Karpas-422 (cell line): ENCODE results near the gene ZSCAN5A. TPM values are rescaled to one million over a fixed set of nuclear protein-coding genes. Genes with fewer than 3 reads are reported as not detected.
A peak's percentile ranks its signal among the peaks of the same experiment; 100 is the strongest.
"Not testable (repeated sequence)": the region's sequence is repeated elsewhere in the genome, so short reads cannot be mapped to it uniquely, and the experiment has no call there.

ENCODE experiments used
- DNase-seq: peaks from one replicate; pipeline ENCODE4 v3.0.0-alpha.2; 2015
- H2AFZ ChIP-seq: fragments of 200-600 bp; sonication (generic); 2 replicates; pipeline ENCODE4 v1.6.1; 2014; ENCODE audit warnings: antibody characterized with exemption, low read length, mixed read lengths
- H3K27ac ChIP-seq: fragments of 200-600 bp; sonication (generic); 2 replicates; pipeline ENCODE4 v1.5.1; 2014; ENCODE audit warnings: mild to moderate bottlenecking, low read length, moderate library complexity
- H3K27me3 ChIP-seq: fragments of 200-600 bp; sonication (generic); 2 replicates; pipeline ENCODE4 v1.6.1; 2014; ENCODE audit warnings: low read length, mixed read lengths
- H3K36me3 ChIP-seq: fragments of 200-600 bp; sonication (generic); 2 replicates; pipeline ENCODE4 v1.6.1; 2014; ENCODE audit warnings: low read length, mixed read lengths; ENCODE audit not compliant: insufficient read depth
- H3K4me1 ChIP-seq: fragments of 200-600 bp; sonication (generic); 2 replicates; pipeline ENCODE4 v1.6.1; 2014; ENCODE audit warnings: mild to moderate bottlenecking, low read length, mixed read lengths
- H3K4me2 ChIP-seq: fragments of 200-600 bp; sonication (generic); 2 replicates; pipeline ENCODE4 v1.6.1; 2014; ENCODE audit warnings: low read length, low read depth, mild to moderate bottlenecking; ENCODE audit not compliant: poor library complexity, severe bottlenecking
- H3K4me3 ChIP-seq: fragments of 200-600 bp; sonication (generic); 2 replicates; pipeline ENCODE4 v1.5.1; 2014; ENCODE audit warnings: mild to moderate bottlenecking, antibody characterized with exemption, low read length, mixed read lengths
- H3K79me2 ChIP-seq: fragments of 200-600 bp; sonication (generic); 2 replicates; pipeline ENCODE4 v1.6.1; 2014; ENCODE audit warnings: mild to moderate bottlenecking, low read length, mixed read lengths
- H3K9ac ChIP-seq: fragments of 200-600 bp; sonication (generic); 2 replicates; pipeline ENCODE4 v1.6.0; 2014; ENCODE audit warnings: low read length
- H3K9me2 ChIP-seq: fragments of 200-600 bp; sonication (generic), shearing (Covaris generic); replicated peaks from 2 replicates; pipeline ENCODE4 v1.6.0; 2014; ENCODE audit warnings: mild to moderate bottlenecking, low read length, moderate library complexity; ENCODE audit not compliant: insufficient read depth
- H3K9me3 ChIP-seq: fragments of 300-700, 200-600 bp; sonication (generic); 2 replicates; pipeline ENCODE4 v1.6.1; 2014; ENCODE audit warnings: low read length, mixed read lengths
- H4K20me1 ChIP-seq: fragments of 200-600 bp; sonication (generic); 2 replicates; pipeline ENCODE4 v1.6.1; 2014; ENCODE audit warnings: mild to moderate bottlenecking, antibody characterized with exemption, low read length, low read depth; ENCODE audit not compliant: insufficient read depth
- total RNA-seq: library from RNA; depleted of rRNA; stranded (reverse); fragments of >200 nt; shearing (Covaris generic); gene quantifications from 2 replicates; pipeline ENCODE4 v1.2.3, GENCODE V29; 2014; ENCODE audit warnings: low replicate concordance

ZSCAN5A gene
- total RNA-seq, 1 experiment from 2014 or later: 14.4 TPM

DNA sequence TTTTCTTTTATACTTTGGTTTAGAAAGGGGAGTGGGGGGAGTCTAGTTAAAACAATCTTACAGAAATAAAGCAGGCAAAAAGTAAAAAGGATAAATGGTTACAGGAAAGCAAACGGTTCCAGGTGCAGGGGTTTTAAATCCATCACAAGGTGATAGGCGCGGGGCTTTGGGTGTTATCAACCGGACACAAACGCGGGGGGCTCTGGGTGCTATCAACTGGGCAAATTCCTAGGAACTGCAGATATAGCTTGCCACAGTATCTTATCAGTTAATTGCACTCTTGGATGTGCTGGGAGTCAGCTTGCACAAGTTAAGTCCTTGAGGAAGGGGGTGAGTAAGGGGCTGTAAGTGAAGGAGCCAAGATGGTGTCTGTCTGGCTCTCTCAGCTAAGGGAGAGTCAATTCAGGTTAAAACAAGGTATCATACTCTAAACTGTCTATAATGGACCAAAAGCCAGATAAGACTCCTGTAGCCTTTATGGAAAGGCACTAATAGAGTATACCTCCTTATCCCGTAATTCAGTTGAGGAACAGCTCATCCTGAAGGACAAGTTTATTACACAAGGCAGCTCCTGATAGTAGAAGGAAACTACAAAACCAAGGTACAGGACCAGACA is 32.6 kb upstream of the ZSCAN5A start:
- Histone ChIP-seq H2AFZ (no peak overlapping the region), H3K9me3 (peaks cover 4% of the 10 kb centered on the region), H3K9me2 (no peaks in the 10 kb centered on the region), H3K4me2 (no peak overlapping the region), H4K20me1 (no peaks in the 10 kb centered on the region), H3K4me1 (no peaks in the 10 kb centered on the region), H3K27me3 (peaks cover 4% of the 10 kb centered on the region; the same call in 1 of the 2 replicates), H3K27ac (no peak overlapping the region), H3K4me3 (no peak overlapping the region), H3K79me2 (no peaks in the 10 kb centered on the region), H3K9ac (no peak overlapping the region), H3K36me3 (no peaks in the 10 kb centered on the region)
- DNase-seq: no peak

DNA sequence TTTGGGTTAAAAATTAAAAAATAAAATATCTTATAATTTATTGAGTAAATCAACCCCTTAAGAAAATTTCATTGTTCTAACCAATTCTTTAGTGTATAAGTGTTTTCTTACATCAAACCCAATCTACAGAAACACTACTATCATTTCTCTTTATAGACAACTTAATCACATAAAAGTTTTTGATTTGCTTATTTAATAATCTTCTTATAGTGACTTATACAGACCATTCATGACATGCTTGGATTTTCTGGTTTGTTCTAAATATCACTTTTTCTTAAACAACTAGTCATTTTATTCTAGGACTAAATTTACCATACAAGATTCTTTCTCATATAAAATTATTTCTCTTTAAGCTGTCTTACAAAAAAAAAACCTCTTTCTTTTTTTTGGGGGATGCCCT is 27.3 kb upstream of the ZSCAN5A start:
- Histone ChIP-seq H3K36me3 (no peaks in the 10 kb centered on the region), H3K4me2 (no peak overlapping the region), H3K4me1 (peaks cover 15% of the 10 kb centered on the region), H2AFZ (no peak overlapping the region), H3K27ac (no peak overlapping the region), H3K27me3 (peaks cover 15% of the 10 kb centered on the region; the same call in 1 of the 2 replicates), H3K9me2 (no peaks in the 10 kb centered on the region), H3K4me3 (no peak overlapping the region), H3K9me3 (peaks cover 14% of the 10 kb centered on the region), H4K20me1 (no peaks in the 10 kb centered on the region), H3K79me2 (no peaks in the 10 kb centered on the region), H3K9ac (no peak overlapping the region)
- no peak for DNase-seq

DNA sequence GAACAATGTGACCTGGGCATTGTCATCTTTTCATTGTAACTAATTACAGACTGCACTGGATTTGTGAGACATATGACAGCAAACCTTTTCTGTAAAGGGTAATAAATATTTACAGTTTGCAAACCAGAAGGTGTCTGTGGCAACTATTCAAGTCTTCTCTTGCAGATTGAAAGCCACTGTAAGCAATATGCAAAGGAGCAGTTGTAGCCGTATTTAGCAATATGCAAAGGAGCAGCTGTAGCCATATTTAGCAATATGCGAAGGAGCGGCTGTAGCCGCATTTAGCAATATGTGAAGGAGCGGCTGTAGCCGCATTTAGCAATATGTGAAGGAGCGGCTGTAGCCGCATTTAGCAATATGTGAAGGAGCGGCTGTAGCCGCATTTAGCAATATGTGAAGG is 24.4 kb upstream of the ZSCAN5A start:
- not testable (repeated sequence) for H3K79me2 ChIP-seq, H3K9me2 ChIP-seq, H3K4me3 ChIP-seq, H3K36me3 ChIP-seq, H3K27ac ChIP-seq, H4K20me1 ChIP-seq, H2AFZ ChIP-seq, H3K9ac ChIP-seq
- peaks cover 15% of the 10 kb centered on the region for H3K4me1 ChIP-seq
- peaks cover 15% of the 10 kb centered on the region; the same call in 1 of the 2 replicates for H3K27me3 ChIP-seq
- H3K9me3 ChIP-seq: peaks cover 14% of the 10 kb centered on the region
- H3K4me2 ChIP-seq: peak overlapping the region; percentile 21
- DNase-seq: peak; percentile 64

DNA sequence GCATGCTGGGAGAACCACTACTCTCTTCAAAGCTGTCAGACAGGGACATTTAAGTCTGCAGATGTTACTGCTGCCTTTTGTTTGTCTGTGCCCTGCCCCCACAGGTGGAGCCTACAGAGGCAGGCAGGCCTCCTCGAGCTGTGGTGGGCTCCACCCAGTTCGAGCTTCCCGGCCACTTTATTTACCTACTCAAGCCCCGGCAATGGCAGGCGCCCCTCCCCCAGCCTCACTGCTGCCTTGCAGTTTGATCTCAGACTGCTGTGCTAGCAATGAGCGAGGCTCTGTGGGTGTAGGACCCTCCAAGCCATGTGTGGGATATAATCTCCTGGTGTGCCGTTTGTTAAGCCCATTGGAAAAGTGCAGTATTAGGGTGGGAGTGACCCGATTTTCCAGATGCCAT is 22.4 kb upstream of the ZSCAN5A start:
- not testable (repeated sequence) for H4K20me1 ChIP-seq, H2AFZ ChIP-seq, H3K36me3 ChIP-seq, H3K4me3 ChIP-seq, DNase-seq, H3K4me2 ChIP-seq, H3K79me2 ChIP-seq, H3K9ac ChIP-seq, H3K9me3 ChIP-seq, H3K9me2 ChIP-seq, H3K27ac ChIP-seq
- H3K27me3 ChIP-seq: peaks cover 10% of the 10 kb centered on the region; the same call in 1 of the 2 replicates
- H3K4me1 ChIP-seq: peaks cover 15% of the 10 kb centered on the region

DNA sequence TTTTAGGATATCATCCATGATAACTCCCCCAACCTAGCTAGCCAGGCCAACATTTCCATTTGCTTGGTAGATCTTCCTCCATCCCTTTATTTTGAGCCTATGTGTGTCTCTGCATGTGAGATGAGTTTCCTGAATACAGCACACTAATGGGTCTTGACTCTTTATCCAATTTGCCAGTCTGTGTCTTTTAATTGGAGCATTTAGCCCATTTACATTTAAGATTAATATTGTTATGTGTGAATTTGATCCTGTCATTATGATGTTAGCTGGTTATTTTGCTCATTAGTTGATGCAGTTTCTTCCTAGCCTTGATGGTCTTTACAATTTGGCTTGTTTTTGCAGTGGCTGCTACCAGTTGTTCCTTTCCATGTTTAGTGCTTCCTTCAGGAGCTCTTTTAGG is 20.7 kb upstream of the ZSCAN5A start:
- not testable (repeated sequence) for H3K9ac ChIP-seq, H3K27ac ChIP-seq, H3K4me2 ChIP-seq, H3K9me2 ChIP-seq, H2AFZ ChIP-seq, H3K79me2 ChIP-seq, H3K9me3 ChIP-seq, DNase-seq, H3K36me3 ChIP-seq, H3K27me3 ChIP-seq, H4K20me1 ChIP-seq, H3K4me3 ChIP-seq
- H3K4me1 ChIP-seq: peaks cover 15% of the 10 kb centered on the region

DNA sequence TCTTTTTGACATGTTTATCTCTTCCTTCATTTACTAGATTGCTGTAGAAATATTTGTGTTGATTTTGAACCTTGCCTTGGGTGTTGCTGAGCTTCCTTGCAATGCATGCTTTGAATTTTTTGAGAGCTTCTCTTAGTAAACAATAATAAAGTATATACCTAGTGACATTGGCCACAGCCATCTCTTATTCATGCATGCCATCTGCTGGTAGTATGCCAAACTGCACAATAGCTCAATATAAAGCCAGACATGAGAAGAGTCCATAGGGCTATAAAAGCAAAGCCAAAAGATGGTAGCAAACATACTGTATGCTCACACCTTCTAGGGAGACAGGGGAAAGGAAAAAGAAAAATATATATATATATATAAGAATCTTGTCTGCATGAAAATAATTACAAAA is 18.9 kb upstream of the ZSCAN5A start:
- Histone ChIP-seq H4K20me1 (no peaks in the 10 kb centered on the region), H3K79me2 (no peaks in the 10 kb centered on the region), H3K9ac (no peak overlapping the region), H3K9me2 (no peaks in the 10 kb centered on the region), H3K4me3 (no peak overlapping the region), H2AFZ (no peak overlapping the region), H3K36me3 (no peaks in the 10 kb centered on the region), H3K4me1 (peaks cover 4% of the 10 kb centered on the region; the same call in 1 of the 2 replicates), H3K27ac (no peak overlapping the region), H3K9me3 (no peaks in the 10 kb centered on the region), H3K4me2 (no peak overlapping the region), H3K27me3 (no peaks in the 10 kb centered on the region)
- peak; percentile 88 for DNase-seq

DNA sequence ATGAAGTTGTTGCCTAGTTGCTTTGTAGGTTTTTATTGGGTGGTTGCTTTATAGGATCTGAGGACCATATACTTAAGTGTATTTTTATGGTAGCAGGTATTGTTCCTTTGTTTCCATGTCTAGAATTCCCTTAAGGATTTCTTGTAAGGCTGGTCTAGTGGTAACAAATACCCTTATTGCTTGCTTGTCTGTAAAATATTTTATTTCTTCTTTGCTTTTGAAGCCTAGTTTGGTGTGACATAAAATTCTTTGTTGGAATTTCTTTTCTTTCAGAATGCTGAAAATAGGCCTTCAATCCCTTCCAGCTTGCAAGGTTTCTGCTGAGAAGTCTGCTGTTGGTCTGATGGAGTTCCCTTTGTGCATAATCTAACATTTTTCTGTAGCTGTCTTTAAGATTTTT is 18.1 kb upstream of the ZSCAN5A start:
- Histone ChIP-seq H3K9me3 (no peaks in the 10 kb centered on the region), H3K79me2 (no peaks in the 10 kb centered on the region), H3K9me2 (no peaks in the 10 kb centered on the region), H3K4me2 (no peak overlapping the region), H3K36me3 (no peaks in the 10 kb centered on the region), H2AFZ (no peak overlapping the region), H3K4me1 (no peaks in the 10 kb centered on the region), H4K20me1 (no peaks in the 10 kb centered on the region), H3K4me3 (no peak overlapping the region), H3K27me3 (no peaks in the 10 kb centered on the region), H3K9ac (no peak overlapping the region), H3K27ac (no peak overlapping the region)
- DNase-seq: no peak

DNA sequence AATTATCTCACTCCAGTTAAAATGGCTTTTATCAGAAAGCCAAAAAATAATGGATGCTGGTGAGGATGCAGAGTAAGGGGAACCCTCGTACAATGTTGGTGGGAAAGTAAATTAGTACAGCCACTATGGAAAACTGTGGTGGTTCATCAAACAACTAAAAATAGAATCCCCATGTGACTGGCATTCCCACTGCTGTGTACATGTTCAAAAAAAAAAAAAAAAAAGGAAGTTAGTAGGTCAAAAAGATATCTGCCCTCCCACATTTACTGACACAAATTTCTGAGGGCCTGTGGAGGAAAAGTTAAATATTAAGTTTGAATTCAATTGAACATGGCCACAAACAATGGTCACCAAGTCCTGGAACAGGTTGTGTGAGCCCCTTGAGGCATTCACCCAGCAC is 9.8 kb upstream of the ZSCAN5A start:
- Histone ChIP-seq H3K4me2 (no peak overlapping the region), H3K9me2 (no peaks in the 10 kb centered on the region), H3K9ac (no peak overlapping the region), H3K79me2 (no peaks in the 10 kb centered on the region), H3K27me3 (no peaks in the 10 kb centered on the region), H3K4me3 (no peak overlapping the region), H3K4me1 (peaks cover 18% of the 10 kb centered on the region), H3K9me3 (no peaks in the 10 kb centered on the region), H4K20me1 (no peaks in the 10 kb centered on the region), H3K36me3 (no peaks in the 10 kb centered on the region), H3K27ac (no peak overlapping the region), H2AFZ (no peak overlapping the region)
- no peak for DNase-seq
